Ascending aorta (tissue), 2 donors: ENCODE data around the gene GAB4. TPM values are rescaled to one million over a fixed set of nuclear protein-coding genes. Genes with fewer than 3 reads are reported as not detected.

ENCODE experiments used
- DNase-seq, 2 donors: peaks; one replicate each; pipeline ENCODE4 v3.0.0-alpha.2; 2019; ENCODE audit warnings: low spot score in 2 of 2
- H3K27ac ChIP-seq, 2 donors: fragments of 200-600 bp; sonication (generic); one replicate each; pipeline ENCODE4 v1.5.1; 2016 to 2017; ENCODE audit warnings: mild to moderate bottlenecking in 1 of 2
- H3K27me3 ChIP-seq: fragments of 200-600 bp; sonication (generic); one replicate; pipeline ENCODE4 v1.5.1; 2017
- H3K36me3 ChIP-seq, 2 donors: fragments of 200-600 bp; sonication (generic); one replicate each; pipeline ENCODE4 v1.5.1; 2016
- H3K4me1 ChIP-seq, 2 donors: fragments of 200-600 bp; sonication (generic); one replicate each; pipeline ENCODE4 v1.5.1; 2016 to 2017; ENCODE audit warnings: mild to moderate bottlenecking in 1 of 2
- H3K4me3 ChIP-seq, 2 donors: fragments of 200-600 bp; sonication (generic); one replicate each; pipeline ENCODE4 v1.5.1; 2016 to 2017; ENCODE audit warnings: mild to moderate bottlenecking in 1 of 2
- H3K9me3 ChIP-seq, 2 donors: fragments of 200-600 bp; sonication (generic); one replicate each; pipeline ENCODE4 v1.5.1; 2016
- CTCF ChIP-seq, 3 experiments: fragments of 200-600 bp in 2 of 3; fragments of 450-650 bp in 1 of 3; sonication (generic) in 2 of 3; IDR thresholded peaks; one replicate each; pipeline ENCODE4 v1.5.1; 2016 to 2019; ENCODE audit warnings: antibody characterized with exemption in 3 of 3, mild to moderate bottlenecking in 1 of 3, moderate library complexity in 1 of 3
- intact Hi-C: fragments of 100-400 bp; cut with DNase I; formaldehyde crosslinking; loops from one replicate; pipeline ENCODE4 v1.15.1; 2023
- total RNA-seq: library from RNA; depleted of rRNA; stranded (reverse); fragments of >200 nt; gene quantifications from one replicate; pipeline ENCODE4 v1.1.0, GENCODE V29; 2016

Gene GAB4
- total RNA-seq, 1 donor from 2014 or later: not detected

GRCh38 chr22:16966251-16966650 lies 41.8 kb downstream of the GAB4 start:
- DNase-seq: no peak
- TF ChIP-seq CTCF (IDR thresholded peaks at IDR 0.05): no peak
- H3K27me3 ChIP-seq: no peaks in the 10 kb centered on the region
- H3K36me3 ChIP-seq: no peaks in the 10 kb centered on the region
- H3K4me3 ChIP-seq: no peak overlapping the region
- intact Hi-C loops: no loop called here
- H3K4me1 ChIP-seq: no peaks in the 10 kb centered on the region
- no peaks in the 10 kb centered on the region for H3K9me3 ChIP-seq
- H3K27ac ChIP-seq: no peak overlapping the region

- no peaks in the 10 kb centered on the region for H3K4me1 ChIP-seq
- no peak overlapping the region for H3K4me3 ChIP-seq
- no peaks in the 10 kb centered on the region for H3K9me3 ChIP-seq
- no peak for TF ChIP-seq CTCF (IDR thresholded peaks at IDR 0.05)
- no peaks in the 10 kb centered on the region for H3K27me3 ChIP-seq
- DNase-seq: no peak
- intact Hi-C loops: no loop called here
- H3K36me3 ChIP-seq: no peaks in the 10 kb centered on the region
- no peak overlapping the region for H3K27ac ChIP-seq
Measured at GRCh38 chr22:16965560-16965959, 42.5 kb downstream of the GAB4 start.

- Histone ChIP-seq H3K4me1 (no peaks in the 10 kb centered on the region), H3K27ac (no peak overlapping the region), H3K27me3 (no peaks in the 10 kb centered on the region), H3K36me3 (no peaks in the 10 kb centered on the region), H3K9me3 (no peaks in the 10 kb centered on the region), H3K4me3 (no peak overlapping the region)
- intact Hi-C loops: no loop called here
- no peak for DNase-seq
- no peak for TF ChIP-seq CTCF (IDR thresholded peaks at IDR 0.05)
Measured at GRCh38 chr22:16965083-16965482, 42.9 kb downstream of the GAB4 start.

- Histone ChIP-seq H3K36me3 (no peaks in the 10 kb centered on the region), H3K4me1 (no peaks in the 10 kb centered on the region), H3K27ac (no peak overlapping the region), H3K4me3 (no peak overlapping the region), H3K27me3 (no peaks in the 10 kb centered on the region), H3K9me3 (no peaks in the 10 kb centered on the region)
- no peak for TF ChIP-seq CTCF (IDR thresholded peaks at IDR 0.05)
- intact Hi-C loops: no loop called here
- DNase-seq: no peak
Measured at GRCh38 chr22:16964366-16964765, 43.7 kb downstream of the GAB4 start.

GRCh38 chr22:16963189-16963945 lies 44.7 kb downstream of the GAB4 start:
- H3K9me3 ChIP-seq: no peaks in the 10 kb centered on the region
- H3K27ac ChIP-seq: no peak overlapping the region
- no peak overlapping the region for H3K4me3 ChIP-seq
- H3K4me1 ChIP-seq: no peaks in the 10 kb centered on the region
- no peaks in the 10 kb centered on the region for H3K36me3 ChIP-seq
- intact Hi-C loops: no loop called here
- TF ChIP-seq CTCF (IDR thresholded peaks at IDR 0.05): no peak
- no peak for DNase-seq
- H3K27me3 ChIP-seq: no peaks in the 10 kb centered on the region

GRCh38 chr22:16962501-16962900 lies 45.5 kb downstream of the GAB4 start:
- TF ChIP-seq CTCF (IDR thresholded peaks at IDR 0.05): no peak
- intact Hi-C loops: no loop called here
- H3K9me3 ChIP-seq: no peaks in the 10 kb centered on the region
- H3K4me3 ChIP-seq: no peak overlapping the region
- no peak for DNase-seq
- H3K27ac ChIP-seq: no peak overlapping the region
- no peaks in the 10 kb centered on the region for H3K4me1 ChIP-seq
- H3K27me3 ChIP-seq: no peaks in the 10 kb centered on the region
- H3K36me3 ChIP-seq: no peaks in the 10 kb centered on the region
